DLD1 (cell line): ENCODE data around the gene CCL19.

Source experiments
- in situ Hi-C: cut with HindIII; loops from 2 replicates; pipeline ENCODE4 v1.10.0; 2017; ENCODE audit warnings: low sequenced_read_pairs

CCL19 gene

GRCh38 chr9:34701023-34701768 lies 10.1 kb upstream of the CCL19 start:
- in situ Hi-C loops, result no loop called here

DNA sequence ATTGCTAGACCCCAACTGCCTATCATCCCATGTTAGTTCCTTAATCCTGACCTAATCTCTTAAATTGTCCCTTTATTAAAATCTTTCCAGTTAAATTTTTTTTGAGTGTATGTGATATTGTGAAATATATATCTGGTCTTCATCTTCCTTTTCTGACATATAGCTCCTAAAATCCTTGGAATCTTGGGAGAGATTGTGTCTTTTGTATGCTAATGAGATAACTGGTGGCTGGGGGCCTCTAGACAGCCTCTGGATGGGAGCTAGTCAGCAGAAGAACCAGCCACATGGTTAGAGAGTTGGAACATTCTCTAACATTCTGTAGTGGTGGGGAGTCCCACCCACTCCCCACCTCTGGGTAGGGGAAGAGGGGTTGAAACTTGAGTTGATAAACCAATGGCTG lies 3.7 kb upstream of the CCL19 start:
- in situ Hi-C loops, result no loop called here

DNA sequence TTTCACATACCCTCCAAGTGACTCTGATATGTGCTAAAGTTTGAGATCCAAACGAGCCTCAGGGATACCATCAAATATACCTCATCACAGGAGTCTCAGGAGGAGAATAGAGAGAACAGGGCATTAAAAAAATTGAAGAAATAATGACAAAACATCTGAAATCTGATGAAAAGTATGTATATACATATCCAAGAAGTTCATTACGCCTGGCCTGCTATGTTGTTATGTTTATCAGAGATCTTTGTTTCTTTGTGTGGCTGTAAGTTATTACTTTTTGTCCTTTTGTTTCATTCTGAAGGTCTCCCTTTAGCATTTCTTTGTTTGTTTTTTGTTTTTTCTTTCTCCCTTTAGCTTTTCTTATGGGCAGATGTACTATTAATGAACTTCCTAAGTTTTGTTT lies 2.5 kb upstream of the CCL19 start:
- in situ Hi-C loops, result no loop called here

DNA sequence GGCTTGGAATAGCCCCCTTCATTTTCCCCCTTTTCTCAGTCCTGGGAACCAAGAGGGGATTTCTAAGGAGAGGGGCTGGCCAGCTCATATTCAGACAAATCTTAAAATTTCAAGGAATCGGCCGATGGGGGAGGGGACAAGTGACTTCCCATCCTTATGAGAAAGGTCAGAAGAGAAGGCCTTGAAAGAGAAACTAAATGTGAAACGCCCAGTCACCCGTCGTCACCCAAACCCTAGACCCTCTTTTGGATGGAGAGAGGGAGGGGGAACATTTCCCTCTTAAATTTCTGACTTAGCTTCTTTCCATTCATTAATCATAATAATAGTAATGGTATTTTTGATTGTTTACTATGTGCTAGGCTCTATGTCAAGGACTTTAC lies 850 bp upstream of the CCL19 start:
- in situ Hi-C loops, result no loop called here

DNA sequence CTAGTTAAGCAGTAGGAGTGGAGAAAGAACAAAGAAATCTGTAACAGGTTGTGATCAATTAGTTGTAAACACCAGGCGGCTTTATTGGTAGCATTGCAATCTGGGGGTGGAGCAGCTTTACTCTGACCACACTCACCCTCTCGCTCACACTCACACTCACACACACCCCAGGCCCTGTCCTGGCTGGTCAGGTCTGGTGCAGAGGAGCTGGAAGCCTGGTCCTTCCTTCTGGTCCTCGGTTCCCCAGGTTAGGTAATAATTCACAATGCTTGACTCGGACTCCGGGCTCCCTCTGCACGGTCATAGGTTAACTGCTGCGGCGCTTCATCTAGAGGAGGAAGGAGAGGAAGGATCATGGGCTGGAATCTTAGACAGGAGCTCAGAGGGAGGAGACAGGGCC lies 1.6 kb downstream of the CCL19 start:
- in situ Hi-C loops, result no loop called here

- in situ Hi-C loops, result no loop called here
These were observed 2.0 kb downstream of the CCL19 start for GRCh38 chr9:34689116-34689470.

- in situ Hi-C loops, result no loop called here
These were observed 2.6 kb downstream of the CCL19 start for GRCh38 chr9:34688329-34689115.

GRCh38 chr9:34687276-34688030 lies 3.6 kb downstream of the CCL19 start:
- in situ Hi-C loops, result no loop called here

GRCh38 chr9:34686732-34687131 lies 4.3 kb downstream of the CCL19 start:
- in situ Hi-C loops, result no loop called here

DNA sequence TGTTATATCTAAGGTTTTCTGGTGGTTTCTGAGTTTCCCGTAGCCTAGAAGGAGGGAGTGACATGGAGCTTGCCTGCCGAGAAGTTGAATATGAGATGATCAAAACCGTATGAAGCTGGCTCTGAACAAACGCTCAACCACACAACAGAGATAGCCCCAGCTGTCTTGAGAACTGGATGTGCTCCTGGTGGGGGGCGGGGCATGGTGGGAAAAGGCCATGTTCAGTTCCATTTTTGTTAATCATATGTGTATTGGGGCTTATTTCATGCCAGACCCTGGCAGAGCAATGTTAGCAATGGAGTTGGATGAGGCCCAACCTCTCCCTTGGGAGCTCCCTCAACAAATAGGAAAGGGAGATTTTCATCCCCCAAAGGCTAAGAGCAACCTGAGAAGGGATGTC lies 4.8 kb downstream of the CCL19 start:
- in situ Hi-C loops, result no loop called here

- in situ Hi-C loops, result no loop called here
These were observed 5.5 kb downstream of the CCL19 start for GRCh38 chr9:34685591-34685990.

DNA sequence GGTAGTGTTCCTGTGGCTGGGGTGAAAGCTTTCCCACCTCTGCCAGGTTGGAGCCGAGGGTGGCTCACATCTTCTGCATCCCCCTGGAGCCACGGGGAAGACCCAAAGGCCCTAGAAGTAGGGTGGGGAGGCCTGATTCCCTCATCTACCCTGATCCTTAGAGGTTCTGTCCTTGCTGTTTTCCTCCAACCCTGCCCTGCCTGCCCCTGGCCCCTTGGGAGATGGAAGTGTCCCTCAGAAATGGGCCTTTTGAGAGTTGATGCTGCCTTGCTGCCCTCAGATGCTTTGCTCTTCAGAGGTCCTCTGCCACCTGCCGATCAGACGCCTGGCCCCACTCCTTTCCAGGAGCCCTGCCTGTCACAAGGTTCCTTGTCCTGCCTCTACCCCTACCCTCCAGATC lies 6.3 kb downstream of the CCL19 start:
- in situ Hi-C loops, result no loop called here

- in situ Hi-C loops, result no loop called here
These were observed 6.9 kb downstream of the CCL19 start for GRCh38 chr9:34684145-34684544.

GRCh38 chr9:34675869-34676268 lies 15.2 kb downstream of the CCL19 start:
- in situ Hi-C loops, result no loop called here

- in situ Hi-C loops, result no loop called here
These were observed 15.9 kb downstream of the CCL19 start for GRCh38 chr9:34675048-34675714.

DNA sequence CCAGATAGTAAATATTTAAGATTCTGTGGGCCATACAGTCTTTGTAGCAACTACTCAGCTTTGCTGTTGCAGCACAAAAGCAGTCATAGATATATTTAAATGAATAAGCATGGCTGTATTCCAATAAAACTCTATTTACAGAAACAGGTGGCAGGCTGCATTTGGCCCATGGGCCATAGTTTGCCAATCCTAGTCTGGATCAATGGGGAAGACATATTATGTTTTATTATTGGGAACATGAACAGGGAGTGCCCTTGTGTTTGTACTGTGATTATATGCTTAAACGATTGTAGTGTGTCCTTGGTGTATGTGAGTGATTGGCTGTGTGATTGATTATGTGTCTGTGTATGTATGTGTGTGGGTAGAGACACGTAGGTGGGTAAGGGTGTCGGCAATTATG lies 16.6 kb downstream of the CCL19 start:
- in situ Hi-C loops, result no loop called here

DNA sequence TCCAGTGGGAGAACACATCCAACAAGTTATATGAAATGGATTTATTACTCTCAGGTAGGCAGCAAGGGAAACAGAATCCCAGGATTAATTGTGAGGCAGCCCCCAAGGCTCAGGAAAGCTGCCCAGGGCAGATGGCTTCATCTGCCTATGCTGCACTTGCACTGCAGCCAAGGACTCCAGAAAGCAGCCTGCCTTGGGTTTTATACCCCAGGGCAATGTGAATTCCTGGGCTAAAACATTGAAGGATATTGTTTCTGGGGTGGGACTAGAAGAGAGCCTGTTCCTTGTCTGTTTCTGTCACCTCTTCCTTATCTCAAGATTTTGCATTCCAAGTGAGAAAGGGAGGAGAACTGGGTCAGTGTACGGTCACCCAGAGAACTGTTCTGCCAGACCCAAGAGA lies 19.8 kb downstream of the CCL19 start:
- in situ Hi-C loops, result no loop called here

GRCh38 chr9:34669809-34670562 lies 21.1 kb downstream of the CCL19 start:
- in situ Hi-C loops, result no loop called here

DNA sequence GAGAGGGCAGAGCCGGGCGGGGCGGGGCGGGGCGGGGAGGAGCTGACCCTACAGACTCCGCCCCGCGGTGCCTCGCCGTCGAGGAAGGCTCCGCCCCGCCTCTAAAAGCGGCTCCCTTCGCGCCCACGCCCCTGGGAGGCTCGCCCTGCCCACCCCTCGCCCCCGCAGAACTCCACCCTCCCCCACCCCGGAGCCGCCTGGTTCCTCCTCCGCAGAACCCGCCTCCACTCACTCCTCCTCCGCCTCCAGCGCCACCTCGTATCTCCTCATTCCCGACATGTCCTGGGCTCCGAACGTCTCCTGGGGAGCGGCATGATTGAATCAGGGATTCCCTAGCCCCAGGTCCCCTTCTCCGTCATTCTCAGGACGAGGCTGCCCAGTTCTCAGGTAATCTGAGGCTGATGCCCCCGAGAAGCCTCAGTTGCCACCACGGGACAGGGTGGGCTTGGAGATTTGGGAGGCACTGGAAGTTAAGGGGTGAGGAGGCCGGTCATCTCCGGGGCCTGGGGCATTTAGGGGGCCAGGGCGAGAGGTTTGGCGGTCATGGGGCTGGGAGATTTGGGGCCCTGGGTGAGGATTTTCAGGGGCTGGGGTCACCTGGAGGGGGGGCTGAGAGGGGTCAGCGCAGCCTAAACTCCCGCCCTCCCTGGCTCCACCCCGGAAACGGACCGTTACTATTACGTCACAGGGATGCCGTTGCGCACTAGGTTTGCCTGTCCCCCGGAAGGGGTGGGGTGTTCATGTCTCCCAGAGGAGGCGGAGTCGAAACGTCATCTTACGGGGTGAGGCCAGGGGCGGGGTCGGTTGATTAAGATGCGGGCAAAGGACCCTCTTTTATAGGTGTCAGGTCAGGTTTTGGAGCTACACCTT lies 25.5 kb downstream of the CCL19 start:
- in situ Hi-C loops, result no loop called here

- in situ Hi-C loops, result no loop called here
These were observed 26.1 kb downstream of the CCL19 start for GRCh38 chr9:34665067-34665380.
